Liver (tissue), 9 donors: Measurements from ENCODE around the gene RNF13. TPM values are rescaled to one million over a fixed set of nuclear protein-coding genes. Genes with fewer than 3 reads are reported as not detected.

ENCODE experiments used
- DNase-seq: peaks from one replicate; pipeline ENCODE4 v3.0.0-alpha.2; 2017; ENCODE audit warnings: low spot score
- H3K27ac ChIP-seq, 2 donors: one replicate each; pipeline ENCODE4 v1.7.0; 2013; ENCODE audit warnings: inconsistent platforms in 2 of 2, low read length in 2 of 2, control low read depth in 1 of 2, low read depth in 1 of 2, mild to moderate bottlenecking in 1 of 2
- H3K27me3 ChIP-seq, 4 donors: one replicate each; pipeline versions ENCODE4 v1.6.1 to v1.7.0; 2013; ENCODE audit warnings: low read length in 3 of 4, inconsistent platforms in 1 of 4, mild to moderate bottlenecking in 1 of 4, moderate library complexity in 1 of 4; ENCODE audit not compliant: control insufficient read depth in 4 of 4, insufficient read depth in 4 of 4
- H3K36me3 ChIP-seq, 4 donors: one replicate each; pipeline versions ENCODE4 v1.6.1 to v1.7.0; 2013; ENCODE audit warnings: low read length in 3 of 4, mild to moderate bottlenecking in 3 of 4, low read depth in 1 of 4, moderate library complexity in 1 of 4; ENCODE audit not compliant: control insufficient read depth in 4 of 4, insufficient read depth in 3 of 4
- H3K4me1 ChIP-seq, 4 donors: one replicate each; pipeline versions ENCODE4 v1.6.1 to v1.7.0; 2013; ENCODE audit warnings: low read length in 3 of 4, mild to moderate bottlenecking in 3 of 4, moderate library complexity in 1 of 4; ENCODE audit not compliant: control insufficient read depth in 4 of 4, insufficient read depth in 4 of 4
- H3K4me3 ChIP-seq, 3 donors: one replicate each; pipeline versions ENCODE4 v1.6.1 to v1.7.0; 2013; ENCODE audit warnings: low read length in 3 of 3, control low read depth in 1 of 3, low read depth in 1 of 3, mild to moderate bottlenecking in 1 of 3
- H3K9ac ChIP-seq, 2 donors: one replicate each; pipeline ENCODE4 v1.7.0; 2013; ENCODE audit warnings: low read length in 2 of 2, mild to moderate bottlenecking in 2 of 2, moderate library complexity in 2 of 2, control low read depth in 1 of 2, low read depth in 1 of 2
- H3K9me3 ChIP-seq, 4 donors: one replicate each; pipeline versions ENCODE4 v1.6.1 to v1.7.0; 2013; ENCODE audit warnings: low read length in 3 of 4; ENCODE audit not compliant: control insufficient read depth in 4 of 4
- ATF3 ChIP-seq: IDR thresholded peaks from 2 replicates; pipeline ENCODE4 v1.6.1; 2016; ENCODE audit warnings: antibody characterized with exemption
- CTCF ChIP-seq: fragments of 150-350 bp; IDR thresholded peaks from 2 replicates; pipeline ENCODE4 v1.5.1; 2017; ENCODE audit warnings: improper control_type of control experiment, low read depth, low read length; ENCODE audit not compliant: missing input control
- EGR1 ChIP-seq, 2 donors: IDR thresholded peaks; 2 replicates each; pipeline ENCODE4 v1.6.1; 2016 to 2018; ENCODE audit warnings: antibody characterized with exemption in 2 of 2, low read depth in 2 of 2
- FOXA1 ChIP-seq: IDR thresholded peaks from 2 replicates; pipeline ENCODE4 v1.6.1; 2016; ENCODE audit warnings: antibody characterized with exemption
- FOXA2 ChIP-seq: IDR thresholded peaks from 2 replicates; pipeline ENCODE4 v1.6.1; 2016; ENCODE audit warnings: antibody characterized with exemption
- GABPA ChIP-seq, 2 donors: IDR thresholded peaks in 1 of 2; conservative IDR thresholded peaks in 1 of 2; 2 replicates each; pipeline ENCODE4 v1.6.1; 2016; ENCODE audit warnings: antibody characterized with exemption in 2 of 2, mild to moderate bottlenecking in 1 of 2, moderate library complexity in 1 of 2
- HNF4A ChIP-seq, 2 donors: conservative IDR thresholded peaks; 2 replicates each; pipeline ENCODE4 v1.6.1; 2016; ENCODE audit warnings: antibody characterized with exemption in 2 of 2, mild to moderate bottlenecking in 2 of 2
- HNF4G ChIP-seq: IDR thresholded peaks from 2 replicates; pipeline ENCODE4 v1.6.1; 2016; ENCODE audit warnings: antibody characterized with exemption
- JUND ChIP-seq, 2 donors: IDR thresholded peaks; 2 replicates each; pipeline ENCODE4 v1.6.1; 2016; ENCODE audit warnings: antibody characterized with exemption in 2 of 2
- MAX ChIP-seq: IDR thresholded peaks from 2 replicates; pipeline ENCODE4 v1.6.1; 2016; ENCODE audit warnings: antibody characterized with exemption
- NR2F2 ChIP-seq: IDR thresholded peaks from 2 replicates; pipeline ENCODE4 v1.6.1; 2016; ENCODE audit warnings: antibody characterized with exemption
- RAD21 ChIP-seq, 2 donors: IDR thresholded peaks; 2 replicates each; pipeline ENCODE4 v1.6.1; 2016; ENCODE audit warnings: antibody characterized with exemption in 2 of 2, mild to moderate bottlenecking in 2 of 2
- REST ChIP-seq: IDR thresholded peaks from 2 replicates; pipeline ENCODE4 v1.6.1; 2016; ENCODE audit warnings: antibody characterized with exemption, mild to moderate bottlenecking
- RXRA ChIP-seq, 2 donors: IDR thresholded peaks; 2 replicates each; pipeline ENCODE4 v1.6.1; 2017 to 2018; ENCODE audit warnings: antibody characterized with exemption in 2 of 2, mild to moderate bottlenecking in 1 of 2
- SP1 ChIP-seq: IDR thresholded peaks from 2 replicates; pipeline ENCODE4 v1.6.1; 2018; ENCODE audit warnings: antibody characterized with exemption, mild to moderate bottlenecking
- TAF1 ChIP-seq: conservative IDR thresholded peaks from 2 replicates; pipeline ENCODE4 v1.6.1; 2016; ENCODE audit warnings: antibody characterized with exemption, mild to moderate bottlenecking
- YY1 ChIP-seq: IDR thresholded peaks from 2 replicates; pipeline ENCODE4 v1.6.1; 2016; ENCODE audit warnings: antibody characterized with exemption, mild to moderate bottlenecking
- ZBTB33 ChIP-seq: IDR thresholded peaks from 2 replicates; pipeline ENCODE4 v1.6.1; 2016; ENCODE audit warnings: antibody characterized with exemption
- WGBS: extraction: QIAGEN DNeasy Blood & Tissue Kit; methylation state at CpG from one replicate; pipeline ENCODE4 v1.1.7; 2013; 5-methylcytosine and 5-hydroxymethylcytosine counted together
- polyA plus RNA-seq, 2 donors: library from polyadenylated mRNA; stranded (reverse) in 1 of 2; unstranded in 1 of 2; fragments of 200-250 nt in 1 of 2; fragments of >200 nt in 1 of 2; fragmentation: Nextera tagmentation in 1 of 2; extraction: Ambion mirVana in 1 of 2; gene quantifications; one replicate each; pipeline versions ENCODE4 v1.2.1 to v1.2.3, GENCODE V29; 2013 to 2015
- total RNA-seq, 2 donors: library from RNA; depleted of rRNA; stranded (reverse); fragments of >200 nt; gene quantifications; one replicate each; pipeline ENCODE4 v1.2.3, GENCODE V29; 2014
- donor health status: healthy.
- donor health status: healthy.
- donor health status: healthy.
- donor health status: healthy.
- donor health status: healthy.

The RNF13 gene
- total and polyA plus RNA-seq, 4 donors = 31.3 to 70.5 (median 59.9) TPM

- DNase-seq = no peak
- H3K27ac ChIP-seq = peak overlapping the region; percentile 74 to 83
- peaks cover 3 to 27% (median 11%) of the 10 kb centered on the region in 4 donors for H3K4me1 ChIP-seq
- 55% methylated on average over 3 of the region's 3 CpGs for WGBS
- H3K36me3 ChIP-seq = peaks cover 0 to 2% (median 0%) of the 10 kb centered on the region in 4 donors
- H3K27me3 ChIP-seq = no peaks in the 10 kb centered on the region
- no peak overlapping the region for H3K9ac ChIP-seq
- TF ChIP-seq YY1 = no peak
- TF ChIP-seq RXRA (IDR thresholded peaks at IDR 0.05) = peak; percentile 65 to 76
- TF ChIP-seq GABPA (IDR thresholded peaks at IDR 0.05 in 1 of 2, conservative IDR thresholded peaks at IDR 0.05 in 1 of 2) = no peak
- TF ChIP-seq ZBTB33 = no peak
- no peak for TF ChIP-seq RAD21 (IDR thresholded peaks at IDR 0.05)
- TF ChIP-seq MAX = no peak
- TF ChIP-seq HNF4G = no peak
- peak; percentile 51 for TF ChIP-seq FOXA2
- TF ChIP-seq SP1 = peak; percentile 17
- TF ChIP-seq HNF4A (conservative IDR thresholded peaks at IDR 0.05) = peak; percentile 63 to 77
- TF ChIP-seq FOXA1 = no peak
- TF ChIP-seq ATF3 = no peak
- TF ChIP-seq CTCF = no peak
- TF ChIP-seq NR2F2 = no peak
- no peak for TF ChIP-seq EGR1 (IDR thresholded peaks at IDR 0.05; ENCODE audit: low read depth in 2 of 2)
- TF ChIP-seq JUND (IDR thresholded peaks at IDR 0.05) = no peak
- no peak for TF ChIP-seq TAF1
- no peak for TF ChIP-seq REST
- no peaks in the 10 kb centered on the region for H3K9me3 ChIP-seq
- H3K4me3 ChIP-seq = no peak overlapping the region
These were observed 144.5 kb downstream of the RNF13 start for GRCh38 chr3:149957361-149958125.
